Stimulated activated CD4-positive, alpha-beta T cell treated with anti-CD3 and anti-CD28 coated beads, Interleukin-4, amount 100 ng/mL, for 24 hours (primary cell): ENCODE measurements around the gene TEDC2.
"Not testable (repeated sequence)": the region's sequence is repeated elsewhere in the genome, so short reads cannot be mapped to it uniquely, and the experiment has no call there.

Experiments
- DNase-seq: peaks from one replicate; pipeline ENCODE4 v3.0.0-alpha.2; 2020

TEDC2 gene, protein sequence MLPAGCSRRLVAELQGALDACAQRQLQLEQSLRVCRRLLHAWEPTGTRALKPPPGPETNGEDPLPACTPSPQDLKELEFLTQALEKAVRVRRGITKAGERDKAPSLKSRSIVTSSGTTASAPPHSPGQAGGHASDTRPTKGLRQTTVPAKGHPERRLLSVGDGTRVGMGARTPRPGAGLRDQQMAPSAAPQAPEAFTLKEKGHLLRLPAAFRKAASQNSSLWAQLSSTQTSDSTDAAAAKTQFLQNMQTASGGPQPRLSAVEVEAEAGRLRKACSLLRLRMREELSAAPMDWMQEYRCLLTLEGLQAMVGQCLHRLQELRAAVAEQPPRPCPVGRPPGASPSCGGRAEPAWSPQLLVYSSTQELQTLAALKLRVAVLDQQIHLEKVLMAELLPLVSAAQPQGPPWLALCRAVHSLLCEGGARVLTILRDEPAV

DNA sequence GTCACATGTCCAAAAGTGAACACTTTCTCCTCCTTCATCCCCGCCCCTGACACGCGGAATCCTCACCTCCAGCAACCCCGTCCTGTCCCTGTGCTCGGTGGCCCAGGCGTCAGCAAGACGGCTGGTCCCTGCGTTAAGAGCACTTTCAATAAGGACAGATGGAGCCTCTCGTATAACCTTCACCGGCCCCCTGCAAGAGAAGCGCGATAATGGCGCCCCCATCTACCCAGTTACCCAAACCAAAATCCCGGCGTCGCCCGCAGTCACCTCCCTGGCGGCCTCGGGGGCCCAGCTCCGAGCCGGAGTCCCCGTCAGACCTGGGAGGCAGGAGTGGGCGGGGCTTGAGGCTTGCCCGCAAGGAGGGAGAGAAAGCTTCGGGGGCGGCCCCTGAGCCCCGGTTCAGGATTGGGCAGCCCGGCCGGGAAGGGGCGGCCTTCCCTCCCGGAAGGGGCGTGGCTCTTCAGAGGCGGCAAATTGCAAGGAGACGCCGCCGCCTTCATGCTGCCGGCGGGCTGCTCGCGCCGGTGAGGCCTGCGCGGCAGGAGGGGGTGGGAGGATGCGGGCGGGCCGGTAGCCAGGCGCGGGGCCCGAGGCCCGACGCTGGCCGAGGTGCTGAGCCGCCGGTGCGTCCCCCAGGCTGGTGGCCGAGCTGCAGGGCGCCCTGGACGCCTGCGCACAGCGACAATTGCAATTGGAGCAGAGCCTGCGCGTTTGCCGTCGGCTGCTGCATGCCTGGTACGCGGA, at the start of gene TEDC2:
Gene TEDC2 (plus strand): TSS at position 463 of the 744 bp plus-strand sequence. CDS start 36 bp downstream, at position 499.
- DNase-seq: peak; percentile 98

- DNase-seq: no peak
Measured at GRCh38 chr16:2415085-2415484, 44.8 kb upstream of the TEDC2 start.

GRCh38 chr16:2420035-2420434, 39.9 kb upstream of the TEDC2 start:
- no peak for DNase-seq

GRCh38 chr16:2422123-2422867, 37.6 kb upstream of the TEDC2 start:
- DNase-seq: no peak

- DNase-seq: no peak
Measured at GRCh38 chr16:2424061-2425007, 35.6 kb upstream of the TEDC2 start.

GRCh38 chr16:2425008-2425518, 34.8 kb upstream of the TEDC2 start:
- no peak for DNase-seq

DNA sequence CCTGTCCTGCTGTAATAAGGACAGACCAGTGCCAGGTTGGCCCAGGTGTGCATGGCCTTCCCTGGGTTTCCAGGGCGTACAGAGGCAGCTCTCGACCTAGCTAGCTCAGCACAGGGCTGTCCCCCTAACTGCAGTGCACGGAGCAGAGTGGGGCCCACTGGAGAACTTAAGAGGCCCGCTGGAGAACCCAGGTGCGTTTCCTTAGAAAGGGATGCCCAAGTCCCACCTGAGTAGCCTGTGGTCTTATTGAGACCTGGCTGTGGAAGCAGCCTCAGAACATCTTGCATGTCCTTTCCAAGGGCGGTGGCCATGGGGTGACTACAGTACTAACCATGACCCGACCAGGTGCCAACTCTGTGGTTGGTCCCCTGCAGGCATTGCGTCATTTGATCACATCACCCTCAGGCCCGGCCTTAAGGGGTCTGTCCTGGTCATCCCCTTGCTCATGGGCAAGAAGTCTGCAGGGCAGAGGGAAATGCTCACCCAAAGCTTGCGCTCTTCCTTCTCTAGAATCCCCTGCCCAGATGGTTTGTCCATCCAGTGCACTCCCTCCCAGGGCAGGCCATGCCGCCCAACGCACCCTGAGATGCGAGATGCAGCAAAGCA, 34.0 kb upstream of the TEDC2 start:
- DNase-seq: no peak

DNA sequence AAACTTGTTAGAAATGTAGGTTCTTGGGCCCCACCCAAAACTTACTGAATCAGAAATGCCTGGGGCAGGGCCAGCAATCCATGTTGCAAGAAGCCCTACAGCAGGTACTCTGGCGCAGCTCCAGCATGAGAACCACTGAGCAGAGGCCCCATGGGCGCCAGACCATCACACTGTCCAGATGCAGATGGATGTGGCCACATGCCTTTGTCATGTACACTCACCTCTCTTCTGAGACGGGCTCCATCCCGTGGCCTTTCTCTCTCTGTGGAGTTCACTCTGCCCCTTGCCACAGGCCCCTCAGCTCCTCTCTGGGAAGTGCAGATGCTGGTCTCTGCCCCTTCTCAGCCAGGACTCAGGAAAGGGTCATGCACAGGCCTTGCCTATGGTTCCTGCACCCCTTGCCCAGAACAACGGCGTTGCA, 33.0 kb upstream of the TEDC2 start:
- DNase-seq: no peak

DNA sequence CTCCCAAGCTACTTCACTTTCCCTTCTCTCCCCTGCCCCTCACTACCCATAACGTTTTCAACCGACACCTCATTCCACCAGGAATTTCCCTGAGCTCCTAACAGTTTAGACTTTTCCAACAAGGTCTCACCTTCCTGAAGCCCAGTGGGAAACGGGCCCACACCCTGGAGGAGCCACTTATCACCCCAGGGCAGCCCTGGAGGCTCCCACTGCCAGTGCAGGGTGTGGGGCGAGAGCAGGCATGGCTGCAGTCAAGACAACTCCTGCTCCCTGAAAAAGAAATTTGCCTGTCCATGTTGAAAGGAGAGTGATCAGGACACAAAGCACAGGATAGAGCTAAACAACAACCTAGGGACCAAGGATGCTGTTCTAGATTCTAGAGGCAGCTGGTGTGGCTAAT, 32.4 kb upstream of the TEDC2 start:
- DNase-seq: no peak

DNA sequence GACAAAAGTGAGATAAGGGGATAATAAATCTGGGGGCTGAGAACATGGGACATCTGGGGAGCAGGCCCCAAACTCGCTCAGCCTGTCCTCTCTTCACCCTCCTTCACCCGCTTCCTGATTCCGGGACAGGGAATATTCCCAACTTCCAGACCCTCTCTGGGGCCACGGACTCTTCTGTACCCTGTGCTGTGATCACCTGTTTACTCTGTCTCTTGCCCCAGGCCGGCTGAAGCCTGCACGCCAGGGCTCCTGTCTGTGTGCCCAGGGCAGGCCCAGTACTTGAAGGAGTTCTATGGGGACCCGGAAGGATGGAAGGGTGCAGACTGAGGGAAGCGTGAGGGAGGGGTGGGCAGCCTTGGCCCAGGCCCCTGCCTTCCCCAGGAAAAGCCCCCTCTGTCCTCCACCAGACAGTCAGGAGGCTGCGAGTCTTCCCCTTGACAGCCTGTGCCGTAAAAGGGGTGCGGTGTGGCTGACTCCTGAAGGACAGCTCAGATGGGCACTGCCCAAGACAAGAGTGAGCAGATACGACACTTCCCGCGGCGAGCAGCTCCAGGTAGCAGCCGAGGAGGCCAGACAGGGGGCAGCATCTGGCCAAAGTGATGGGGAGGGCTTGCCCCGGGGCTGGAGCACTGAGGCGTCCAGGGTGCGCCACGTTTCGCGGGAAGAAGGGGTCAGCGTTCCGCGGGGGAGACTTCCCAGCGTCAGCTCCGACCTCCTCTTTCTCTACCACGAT, 31.7 kb upstream of the TEDC2 start:
- no peak for DNase-seq

DNA sequence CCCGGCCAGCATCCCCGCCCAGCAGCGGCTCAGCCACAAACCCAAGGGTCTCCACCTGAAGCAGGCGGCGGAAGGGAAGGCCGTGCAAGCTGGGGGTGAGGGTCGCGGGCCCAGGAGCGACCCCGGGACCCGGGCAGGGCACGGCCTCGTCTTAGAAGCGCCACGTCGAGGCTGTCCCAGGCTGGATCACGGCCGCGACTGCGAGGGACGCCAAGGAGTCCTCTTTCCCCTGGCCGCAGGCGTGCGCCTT, 31.2 kb upstream of the TEDC2 start:
- DNase-seq: no peak

GRCh38 chr16:2429034-2429770, 30.7 kb upstream of the TEDC2 start, which contains the start of gene CCNF:
TSS of gene CCNF (plus strand) at chr16:2429447. CDS start at chr16:2429482, 35 bp downstream.
- DNase-seq: peak; percentile 97

DNA sequence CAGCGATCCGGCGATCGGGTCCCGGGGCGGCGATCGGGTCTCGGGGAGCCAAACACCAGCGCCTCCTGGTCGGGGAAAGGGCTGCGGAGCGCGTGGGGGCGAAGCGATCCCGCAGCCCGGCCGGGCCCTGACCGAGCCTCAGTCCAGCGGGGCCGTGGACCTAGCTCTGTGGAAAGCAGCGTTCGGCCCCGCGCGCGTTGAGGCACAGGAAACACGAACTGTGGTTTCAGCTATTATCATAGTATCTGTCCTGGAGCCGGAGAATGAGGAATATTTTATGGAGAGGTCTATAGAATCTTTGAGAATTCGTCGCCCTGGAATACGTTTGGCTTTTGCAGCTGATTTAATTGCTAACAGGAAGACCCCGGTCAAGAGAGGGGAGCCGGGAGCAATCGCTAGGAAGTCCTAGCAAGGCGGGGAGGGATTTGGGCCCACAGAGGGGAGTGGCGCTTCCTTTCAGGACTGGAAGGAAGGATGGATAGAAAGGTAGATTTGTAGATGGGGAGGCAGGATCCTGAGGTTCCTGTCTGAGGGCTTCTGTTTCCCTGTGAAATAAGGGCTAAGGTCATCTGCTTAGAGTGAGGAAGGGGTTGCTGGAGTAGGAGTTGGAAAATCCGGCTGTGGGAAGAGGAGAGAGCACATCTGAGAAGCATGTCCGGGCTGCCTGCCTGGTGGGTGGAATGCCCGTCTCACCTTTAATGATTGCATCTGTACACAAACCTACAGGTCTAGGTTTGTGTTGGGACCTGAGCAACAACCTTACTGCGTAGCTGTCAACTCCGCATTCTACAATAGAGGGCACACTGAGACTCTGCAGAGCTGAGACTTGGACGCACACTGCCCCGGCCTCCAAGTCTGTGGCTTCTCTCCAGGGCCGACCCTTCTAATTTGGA, 29.9 kb upstream of the TEDC2 start:
- no peak for DNase-seq

- DNase-seq: no peak
Measured at GRCh38 chr16:2432286-2432685, 27.6 kb upstream of the TEDC2 start.

DNA sequence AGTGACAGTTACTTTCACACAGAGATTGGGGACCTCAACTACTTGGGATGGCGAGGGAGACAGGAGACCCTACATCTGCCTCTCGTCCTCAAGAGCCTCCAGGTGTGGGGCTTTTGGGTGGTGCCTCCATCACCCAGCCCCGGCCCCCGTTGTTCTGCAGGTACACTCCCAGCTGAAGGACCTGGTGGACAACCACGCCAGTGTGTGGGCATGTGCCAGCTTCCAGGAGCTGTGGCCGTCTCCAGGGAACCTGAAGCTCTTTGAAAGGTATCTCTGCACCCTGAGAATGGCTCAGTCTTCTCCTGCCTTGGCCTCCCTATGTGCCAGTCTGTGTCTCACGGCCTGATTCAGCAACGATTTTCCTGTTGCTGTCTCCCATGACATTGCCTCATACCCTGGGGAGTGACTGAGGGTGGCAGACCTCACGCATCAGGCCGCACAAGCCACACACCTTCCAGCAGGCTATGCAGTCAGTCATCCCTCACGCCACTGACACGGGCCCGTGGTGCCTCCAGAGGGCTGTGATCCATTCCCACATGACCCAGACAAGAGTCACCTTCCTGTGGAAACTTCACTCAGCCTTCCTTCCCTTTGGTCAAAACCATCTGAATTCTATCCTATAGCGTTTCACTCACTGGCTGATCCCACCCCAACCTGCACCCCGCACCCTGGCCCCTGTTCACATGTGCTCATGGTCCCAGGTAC, 27.0 kb upstream of the TEDC2 start:
- no peak for DNase-seq

DNA sequence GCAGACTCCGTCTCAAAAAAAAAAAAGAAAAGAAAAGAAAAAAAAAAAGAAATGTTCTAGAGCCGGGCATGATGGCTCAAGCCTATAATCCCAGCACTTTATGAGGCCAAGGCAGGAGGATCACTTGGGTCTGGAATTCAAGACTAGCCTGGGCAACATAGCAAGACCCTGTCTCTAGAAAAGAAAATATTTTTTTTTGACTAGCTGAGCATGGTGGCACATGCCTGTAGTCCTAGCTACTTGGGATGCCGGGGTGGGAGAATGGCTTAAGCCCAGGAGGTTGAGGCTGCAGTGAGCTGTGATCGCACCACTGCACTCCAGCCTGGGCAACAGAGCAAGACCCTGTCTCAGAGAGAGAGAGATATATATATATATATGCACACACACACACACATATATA, 24.7 kb upstream of the TEDC2 start:
- DNase-seq: not testable (repeated sequence)

DNA sequence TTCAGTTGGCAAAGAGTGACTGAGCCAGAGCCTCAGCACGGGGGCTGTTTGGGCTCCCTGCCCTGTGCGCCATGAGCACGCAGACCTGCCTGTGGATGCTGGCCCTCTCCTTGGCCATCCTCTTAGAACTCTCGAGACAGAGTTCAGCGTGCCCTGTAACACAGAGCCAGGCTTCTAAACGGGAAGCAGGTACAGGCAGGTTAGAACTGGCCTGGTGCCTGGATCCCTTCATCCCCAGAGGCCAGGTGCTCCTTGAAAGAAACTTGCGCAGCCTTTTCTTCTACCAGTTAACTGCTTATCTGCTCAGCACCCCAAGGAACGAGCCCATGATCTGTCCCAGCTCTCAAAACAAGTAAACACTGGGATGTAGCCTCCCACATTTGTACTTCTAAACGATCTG, 23.8 kb upstream of the TEDC2 start:
- no peak for DNase-seq

DNA sequence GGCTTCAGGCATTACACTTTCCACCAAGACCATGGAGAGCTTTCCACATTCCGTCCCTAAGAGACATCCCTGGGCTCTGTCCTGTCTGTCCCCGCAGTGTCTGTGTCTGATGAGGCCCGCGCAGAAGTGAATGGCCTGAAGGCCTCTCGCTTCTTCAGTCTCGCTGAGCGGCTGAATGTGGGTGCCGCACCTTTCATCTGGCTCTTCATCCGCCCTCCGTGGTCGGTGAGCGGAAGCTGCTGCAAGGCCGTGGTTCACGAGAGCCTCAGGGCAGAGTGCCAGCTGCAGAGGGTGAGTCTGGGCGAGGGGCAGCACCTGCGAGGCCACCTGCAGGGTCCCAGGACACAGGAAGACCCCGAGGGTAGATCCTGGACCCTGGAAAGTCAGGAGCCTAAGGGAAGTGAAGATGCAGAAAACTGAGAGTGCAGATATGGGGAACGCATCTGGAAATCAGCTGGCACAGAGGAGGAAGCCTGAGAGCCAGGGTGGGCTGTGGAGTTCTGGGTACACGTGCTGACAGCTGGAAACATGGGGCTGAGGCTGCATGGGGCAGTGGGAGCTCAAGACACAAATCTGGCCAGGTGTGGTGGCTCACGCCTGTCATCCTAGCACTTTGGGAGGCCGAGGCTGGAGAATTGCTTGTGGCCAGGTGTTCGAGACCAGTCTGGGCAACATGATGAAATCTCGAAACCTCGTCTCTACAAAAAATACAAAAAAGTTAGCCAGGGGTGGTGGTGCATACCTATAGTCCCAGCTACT, 22.7 kb upstream of the TEDC2 start:
- no peak for DNase-seq
